Measurements from ENCODE around the gene TBC1D9.

Gene TBC1D9

GRCh38 chr4:140659943-140660700 lies 96.1 kb downstream of the TBC1D9 start:
- H2AFZ ChIP-seq (ENCODE audit: low read length), result no peak overlapping the region

GRCh38 chr4:140654495-140654814 lies 101.7 kb downstream of the TBC1D9 start:
- H2AFZ ChIP-seq (ENCODE audit: low read length), result no peak overlapping the region
- peaks cover 5% of the 10 kb centered on the region for H3K4me1 ChIP-seq (ENCODE audit: insufficient read depth, low read length, poor library complexity, severe bottlenecking)
- H3K27me3 ChIP-seq (ENCODE audit: insufficient read depth, low read length, poor library complexity, severe bottlenecking), result no peaks in the 10 kb centered on the region
- no peaks in the 10 kb centered on the region for H3K9me3 ChIP-seq (ENCODE audit: insufficient read depth, low read depth, low read length)
- H3K79me2 ChIP-seq (ENCODE audit: insufficient read depth, low read length), result no peaks in the 10 kb centered on the region
- H3K9ac ChIP-seq (ENCODE audit: low read depth, low read length, poor library complexity, severe bottlenecking), result no peak overlapping the region
- H3F3A ChIP-seq (ENCODE audit: low read depth), result no peaks in the 10 kb centered on the region
- H3K36me3 ChIP-seq (ENCODE audit: insufficient read depth, low read length), result peaks cover 20% of the 10 kb centered on the region; the same call in 1 of the 2 replicates
- no peaks in the 10 kb centered on the region for H4K20me1 ChIP-seq (ENCODE audit: insufficient read depth, low read length, poor library complexity, severe bottlenecking)
- no peak overlapping the region for H3K4me2 ChIP-seq (ENCODE audit: low read depth, low read length, poor library complexity, severe bottlenecking)
- no peak for TF ChIP-seq CTCF (conservative IDR thresholded peaks at IDR 0.05; ENCODE audit: low read length)
- TF ChIP-seq EZH2phosphoT487 (IDR thresholded peaks at IDR 0.05; ENCODE audit: borderline replicate concordance), result no peak
- no peak overlapping the region for H3K4me3 ChIP-seq (ENCODE audit: low read length, poor library complexity, severe bottlenecking)
- H3K9me2 ChIP-seq (replicated peaks; ENCODE audit: low read depth, low read length), result no peaks in the 10 kb centered on the region

More at GRCh38 chr4:140659943-140660700, 96.1 kb downstream of the TBC1D9 start:
- no peaks in the 10 kb centered on the region for H3K79me2 ChIP-seq (ENCODE audit: insufficient read depth, low read length)
- H3K9me3 ChIP-seq (ENCODE audit: insufficient read depth, low read depth, low read length), result no peaks in the 10 kb centered on the region
- H4K20me1 ChIP-seq (ENCODE audit: insufficient read depth, low read length, poor library complexity, severe bottlenecking), result no peaks in the 10 kb centered on the region
- H3K27me3 ChIP-seq (ENCODE audit: insufficient read depth, low read length, poor library complexity, severe bottlenecking), result no peaks in the 10 kb centered on the region
- no peak overlapping the region for H3K4me3 ChIP-seq (ENCODE audit: low read length, poor library complexity, severe bottlenecking)
- no peak overlapping the region for H3K4me2 ChIP-seq (ENCODE audit: low read depth, low read length, poor library complexity, severe bottlenecking)
- no peaks in the 10 kb centered on the region for H3K9me2 ChIP-seq (replicated peaks; ENCODE audit: low read depth, low read length)
- no peak for TF ChIP-seq CTCF (conservative IDR thresholded peaks at IDR 0.05; ENCODE audit: low read length)
- no peak for TF ChIP-seq EZH2phosphoT487 (IDR thresholded peaks at IDR 0.05; ENCODE audit: borderline replicate concordance)
- peaks cover 5% of the 10 kb centered on the region for H3K4me1 ChIP-seq (ENCODE audit: insufficient read depth, low read length, poor library complexity, severe bottlenecking)
- H3K36me3 ChIP-seq (ENCODE audit: insufficient read depth, low read length), result peaks cover 29% of the 10 kb centered on the region; the same call in 1 of the 2 replicates
- no peaks in the 10 kb centered on the region for H3F3A ChIP-seq (ENCODE audit: low read depth)
- H3K9ac ChIP-seq (ENCODE audit: low read depth, low read length, poor library complexity, severe bottlenecking), result no peak overlapping the region

GRCh38 chr4:140653718-140654494 lies 102.3 kb downstream of the TBC1D9 start:
- Histone ChIP-seq H3K79me2 (ENCODE audit: insufficient read depth, low read length) (no peaks in the 10 kb centered on the region), H3K27me3 (ENCODE audit: insufficient read depth, low read length, poor library complexity, severe bottlenecking) (no peaks in the 10 kb centered on the region), H3K9me3 (ENCODE audit: insufficient read depth, low read depth, low read length) (no peaks in the 10 kb centered on the region), H3K4me2 (ENCODE audit: low read depth, low read length, poor library complexity, severe bottlenecking) (no peak overlapping the region), H3F3A (ENCODE audit: low read depth) (no peaks in the 10 kb centered on the region), H2AFZ (ENCODE audit: low read length) (no peak overlapping the region), H3K36me3 (ENCODE audit: insufficient read depth, low read length) (peaks cover 15% of the 10 kb centered on the region; the same call in 1 of the 2 replicates), H3K9ac (ENCODE audit: low read depth, low read length, poor library complexity, severe bottlenecking) (no peak overlapping the region), H3K9me2 (replicated peaks; ENCODE audit: low read depth, low read length) (no peaks in the 10 kb centered on the region), H4K20me1 (ENCODE audit: insufficient read depth, low read length, poor library complexity, severe bottlenecking) (no peaks in the 10 kb centered on the region), H3K4me3 (ENCODE audit: low read length, poor library complexity, severe bottlenecking) (no peak overlapping the region), H3K4me1 (ENCODE audit: insufficient read depth, low read length, poor library complexity, severe bottlenecking) (peaks cover 5% of the 10 kb centered on the region)
- TF ChIP-seq EZH2phosphoT487 (IDR thresholded peaks at IDR 0.05; ENCODE audit: borderline replicate concordance) (no peak), CTCF (conservative IDR thresholded peaks at IDR 0.05; ENCODE audit: low read length) (no peak)

All from Loucy (cell line).